Epidermal melanocyte (primary cell): ENCODE data around the gene FRMD1.
A peak's percentile ranks its signal among the peaks of the same experiment; 100 is the strongest.

Source experiments
- DNase-seq: peaks from one replicate; pipeline ENCODE4 v3.0.0; 2011; ENCODE audit warnings: low spot score; ENCODE audit not compliant: insufficient read length

The FRMD1 gene

GRCh38 chr6:168095716-168096250 lies 16.8 kb upstream of the FRMD1 start:
- no peak for DNase-seq

GRCh38 chr6:168095171-168095691 lies 16.2 kb upstream of the FRMD1 start:
- DNase-seq: no peak

GRCh38 chr6:168093634-168094033 lies 14.6 kb upstream of the FRMD1 start:
- DNase-seq: no peak

- no peak for DNase-seq
Measured at GRCh38 chr6:168093071-168093505, 14.1 kb upstream of the FRMD1 start.

- no peak for DNase-seq
Measured at GRCh38 chr6:168092541-168092940, 13.5 kb upstream of the FRMD1 start.

GRCh38 chr6:168091381-168092264 lies 12.6 kb upstream of the FRMD1 start:
- DNase-seq: no peak

- no peak for DNase-seq
Measured at GRCh38 chr6:168090706-168091105, 11.7 kb upstream of the FRMD1 start.

GRCh38 chr6:168090064-168090690 lies 11.2 kb upstream of the FRMD1 start:
- no peak for DNase-seq

- no peak for DNase-seq
Measured at GRCh38 chr6:168089186-168090063, 10.4 kb upstream of the FRMD1 start.

- peak; percentile 98 for DNase-seq
Measured at GRCh38 chr6:168088161-168089053, 9.4 kb upstream of the FRMD1 start.

- DNase-seq: no peak
Measured at GRCh38 chr6:168087436-168088160, 8.6 kb upstream of the FRMD1 start.

- no peak for DNase-seq
Measured at GRCh38 chr6:168086616-168087015, 7.6 kb upstream of the FRMD1 start.

GRCh38 chr6:168086066-168086465 lies 7.1 kb upstream of the FRMD1 start:
- DNase-seq: no peak

- DNase-seq: no peak
Measured at GRCh38 chr6:168084465-168085160, 5.6 kb upstream of the FRMD1 start.

- no peak for DNase-seq
Measured at GRCh38 chr6:168083514-168083885, 4.5 kb upstream of the FRMD1 start.

GRCh38 chr6:168082860-168083513 lies 4.0 kb upstream of the FRMD1 start:
- no peak for DNase-seq

GRCh38 chr6:168081858-168082546 lies 3.0 kb upstream of the FRMD1 start:
- no peak for DNase-seq
